CD14-positive monocyte (primary cell): ENCODE data around the gene MYO7A. TPM values are rescaled to one million over a fixed set of nuclear protein-coding genes. Genes with fewer than 3 reads are reported as not detected.
A peak's percentile ranks its signal among the peaks of the same experiment; 100 is the strongest.

Source experiments
- DNase-seq, 3 donors: peaks; one replicate each; pipeline ENCODE4 v3.0.0-alpha.2; 2011 to 2022
- H2AFZ ChIP-seq: 2 replicates; pipeline ENCODE4 v1.6.0; 2012; ENCODE audit warnings: mild to moderate bottlenecking, low read depth, low read length, inconsistent platforms; ENCODE audit not compliant: insufficient read depth, poor library complexity, severe bottlenecking
- H3K27ac ChIP-seq, 2 donors: 1 replicate in 1 of 2; 2 replicates in 1 of 2; pipeline ENCODE4 v1.5.1; 2012 to 2013; ENCODE audit warnings: low read length in 2 of 2, control low read depth in 1 of 2, inconsistent platforms in 1 of 2, low read depth in 1 of 2, mild to moderate bottlenecking in 1 of 2
- H3K27me3 ChIP-seq, 2 donors: one replicate each; pipeline versions ENCODE4 v1.6.0 to v1.6.1; 2011 to 2013; ENCODE audit warnings: low read length in 2 of 2; ENCODE audit not compliant: control insufficient read depth in 2 of 2, insufficient read depth in 2 of 2
- H3K36me3 ChIP-seq, 2 donors: replicated peaks in 1 of 2; 1 replicate in 1 of 2; 2 replicates in 1 of 2; pipeline versions ENCODE4 v1.5.1 to v1.6.1; 2012 to 2013; ENCODE audit warnings: low read length in 2 of 2, control low read depth in 1 of 2, inconsistent platforms in 1 of 2, mild to moderate bottlenecking in 1 of 2; ENCODE audit not compliant: insufficient read depth in 2 of 2, control insufficient read depth in 1 of 2
- H3K4me1 ChIP-seq, 2 donors: 1 replicate in 1 of 2; 2 replicates in 1 of 2; pipeline versions ENCODE4 v1.5.1 to v1.6.1; 2012 to 2013; ENCODE audit warnings: low read length in 2 of 2, control low read depth in 1 of 2, inconsistent platforms in 1 of 2, mild to moderate bottlenecking in 1 of 2, moderate library complexity in 1 of 2; ENCODE audit not compliant: insufficient read depth in 2 of 2, control insufficient read depth in 1 of 2
- H3K4me2 ChIP-seq: replicated peaks from 2 replicates; pipeline ENCODE3; 2012; ENCODE audit warnings: low read length, moderate library complexity, mild to moderate bottlenecking; ENCODE audit not compliant: poor library complexity, severe bottlenecking; ENCODE audit errors: extremely low read depth
- H3K4me3 ChIP-seq, 3 experiments: fragments of 200-600 bp in 1 of 3; sonication (generic) in 1 of 3; replicated peaks in 1 of 3; 1 replicate in 2 of 3; 2 replicates in 1 of 3; pipeline ENCODE4 v1.5.1; 2011 to 2013; ENCODE audit warnings: low read length in 3 of 3, mild to moderate bottlenecking in 3 of 3, control low read depth in 2 of 3, low read depth in 2 of 3, inconsistent platforms in 1 of 3, moderate library complexity in 1 of 3
- H3K79me2 ChIP-seq: 2 replicates; pipeline ENCODE4 v1.6.0; 2012; ENCODE audit warnings: mild to moderate bottlenecking, control low read depth, inconsistent platforms, low read length, moderate library complexity; ENCODE audit not compliant: insufficient read depth
- H3K9ac ChIP-seq: 2 replicates; pipeline ENCODE4 v1.6.0; 2017; ENCODE audit warnings: low read length, mild to moderate bottlenecking; ENCODE audit not compliant: insufficient read depth, poor library complexity, severe bottlenecking
- H3K9me3 ChIP-seq, 2 donors: replicated peaks in 1 of 2; 1 replicate in 1 of 2; 2 replicates in 1 of 2; pipeline versions ENCODE4 v1.5.1 to v1.6.1; 2012 to 2013; ENCODE audit warnings: low read length in 2 of 2, control low read depth in 1 of 2; ENCODE audit not compliant: control insufficient read depth in 1 of 2, insufficient read depth in 1 of 2
- H4K20me1 ChIP-seq: 2 replicates; pipeline ENCODE4 v1.6.0; 2012; ENCODE audit warnings: mild to moderate bottlenecking, low read length, control low read depth, moderate library complexity; ENCODE audit not compliant: insufficient read depth
- H3K27ac Mint-ChIP-seq, 7 donors: one replicate each; pipeline ENCODE4 v1.8.0; 2020; ENCODE audit warnings: mild to moderate bottlenecking in 7 of 7, mixed read lengths in 7 of 7, moderate library complexity in 6 of 7, inconsistent platforms in 2 of 7
- H3K27me3 Mint-ChIP-seq, 3 donors: one replicate each; pipeline ENCODE4 v1.8.0; 2021 to 2022; ENCODE audit warnings: low read depth in 3 of 3, mild to moderate bottlenecking in 3 of 3, mixed read lengths in 3 of 3, moderate library complexity in 3 of 3, inconsistent platforms in 1 of 3
- H3K36me3 Mint-ChIP-seq, 2 donors: one replicate each; pipeline ENCODE4 v1.8.0; 2020; ENCODE audit warnings: mixed read lengths in 2 of 2, inconsistent platforms in 1 of 2, mild to moderate bottlenecking in 1 of 2
- H3K4me1 Mint-ChIP-seq: one replicate; pipeline ENCODE4 v1.8.0; 2020; ENCODE audit warnings: mild to moderate bottlenecking, mixed read lengths
- H3K4me3 Mint-ChIP-seq, 2 donors: one replicate each; pipeline ENCODE4 v1.8.0; 2020; ENCODE audit warnings: mild to moderate bottlenecking in 2 of 2, mixed read lengths in 2 of 2, moderate library complexity in 1 of 2
- H3K9me3 Mint-ChIP-seq, 7 donors: one replicate each; pipeline ENCODE4 v1.8.0; 2020 to 2022; ENCODE audit warnings: mixed read lengths in 7 of 7, mild to moderate bottlenecking in 6 of 7, moderate library complexity in 6 of 7, inconsistent platforms in 2 of 7
- CTCF ChIP-seq: fragments of 200-600 bp; IDR thresholded peaks from one replicate; pipeline ENCODE4 v1.8.0; 2022; ENCODE audit warnings: antibody characterized with exemption, mild to moderate bottlenecking
- WGBS: methylation state at CpG from one replicate; pipeline ENCODE4 v1.1.5; 2013; ENCODE audit warnings: missing lambda C conversion rate; ENCODE audit not compliant: insufficient coverage; 5-methylcytosine and 5-hydroxymethylcytosine counted together
- intact Hi-C, 2 donors: fragments of 100-400 bp; cut with micrococcal nuclease; formaldehyde crosslinking; loops; one replicate each; pipeline versions ENCODE4 v1.15.0 to v1.15.1; 2023
- polyA plus RNA-seq, 3 donors: library from polyadenylated mRNA; depleted of rRNA in 1 of 3; unstranded in 2 of 3; stranded (reverse) in 1 of 3; fragments of 300-500 nt in 2 of 3; fragments of >200 nt in 1 of 3; fragmentation: Illumina TruSeq in 2 of 3; gene quantifications; 1 replicate in 2 of 3; 2 replicates in 1 of 3; pipeline ENCODE4 v1.2.3, GENCODE V29; 2012 to 2021

The MYO7A gene
- polyA plus RNA-seq, 3 donors = 3.5 to 7.8 (median 3.6) TPM

GRCh38 chr11:77144196-77144856 lies 16.3 kb downstream of the MYO7A start:
- Histone ChIP-seq H3K4me3 (no peak overlapping the region), H4K20me1 (no peaks in the 10 kb centered on the region), H3K36me3 (no peaks in the 10 kb centered on the region), H3K9me3 (no peaks in the 10 kb centered on the region), H3K9ac (no peak overlapping the region), H3K79me2 (no peaks in the 10 kb centered on the region), H3K4me2 (no peak overlapping the region), H3K4me1 (peaks cover 5% of the 10 kb centered on the region in 2 donors), H3K27ac (no peak overlapping the region), H2AFZ (no peak overlapping the region), H3K27me3 (peaks cover 0 to 19% of the 10 kb centered on the region in 2 donors)
- Mint-ChIP-seq H3K27me3 (peaks cover 24 to 44% (median 35%) of the 10 kb centered on the region in 3 donors), H3K9me3 (no peaks in the 10 kb centered on the region), H3K4me3 (no peak overlapping the region), H3K36me3 (peaks cover 0 to 1% of the 10 kb centered on the region in 2 donors), H3K27ac (no peak overlapping the region), H3K4me1 (peaks cover 9% of the 10 kb centered on the region)
- 100% methylated on average over 2 of the region's 9 CpGs for WGBS
- DNase-seq = no peak
- intact Hi-C loops = no loop called here
- TF ChIP-seq CTCF = no peak

- no peaks in the 10 kb centered on the region for H3K9me3 ChIP-seq
- DNase-seq = no peak
- intact Hi-C loops = no loop called here
- peaks cover 9% of the 10 kb centered on the region for H3K4me1 Mint-ChIP-seq
- no peak overlapping the region for H3K9ac ChIP-seq
- peaks cover 0 to 15% of the 10 kb centered on the region in 2 donors for H3K27me3 ChIP-seq
- H3K27me3 Mint-ChIP-seq = peaks cover 18 to 41% (median 29%) of the 10 kb centered on the region in 3 donors
- H3K4me2 ChIP-seq = no peak overlapping the region
- H3K36me3 ChIP-seq = no peaks in the 10 kb centered on the region
- 98% methylated on average over 6 of the region's 7 CpGs for WGBS
- H2AFZ ChIP-seq = no peak overlapping the region
- H3K9me3 Mint-ChIP-seq = no peaks in the 10 kb centered on the region
- H3K4me3 ChIP-seq = no peak overlapping the region
- H4K20me1 ChIP-seq = no peaks in the 10 kb centered on the region
- peaks cover 0 to 1% of the 10 kb centered on the region in 2 donors for H3K36me3 Mint-ChIP-seq
- no peaks in the 10 kb centered on the region for H3K79me2 ChIP-seq
- no peak for TF ChIP-seq CTCF
- no peak overlapping the region for H3K27ac ChIP-seq
- no peak overlapping the region for H3K4me3 Mint-ChIP-seq
- peaks cover 5% of the 10 kb centered on the region in 2 donors for H3K4me1 ChIP-seq
- H3K27ac Mint-ChIP-seq = peak overlapping the region in 1 of 7 donors; percentile 28
Observed at GRCh38 chr11:77144857-77145428, 16.9 kb downstream of the MYO7A start.
